ENCODE results near the gene ZSWIM4.

The ZSWIM4 gene

GRCh38 chr19:13880059-13881043 lies 85.1 kb downstream of the ZSWIM4 start:
- peak; percentile 99 for DNase-seq

GRCh38 chr19:13881251-13881691 lies 86.0 kb downstream of the ZSWIM4 start:
- no peak for DNase-seq
